Cerebellar cortex (tissue), 1 donor: ENCODE results near the gene SH3BGR.
"Not testable (repeated sequence)": the region's sequence is repeated elsewhere in the genome, so short reads cannot be mapped to it uniquely, and the experiment has no call there.

Source experiments
- DNase-seq: peaks from one replicate; pipeline ENCODE4 v3.0.0-alpha.2; 2015; ENCODE audit warnings: low spot score

Gene SH3BGR

GRCh38 chr21:39515684-39516472 is 64.1 kb downstream of the SH3BGR start:
- DNase-seq, result no peak

GRCh38 chr21:39518055-39518846 is 66.5 kb downstream of the SH3BGR start:
- DNase-seq, result peak; percentile 73

- DNase-seq, result no peak
Observed at GRCh38 chr21:39518847-39519210, 67.1 kb downstream of the SH3BGR start.

GRCh38 chr21:39519835-39520234 is 68.1 kb downstream of the SH3BGR start:
- no peak for DNase-seq

GRCh38 chr21:39523399-39523798 is 71.6 kb downstream of the SH3BGR start:
- peak; percentile 19 for DNase-seq

- peak; percentile 68 for DNase-seq
Observed at GRCh38 chr21:39523915-39524314, 72.1 kb downstream of the SH3BGR start.

GRCh38 chr21:39525129-39525528 is 73.4 kb downstream of the SH3BGR start:
- DNase-seq, result peak; percentile 22

- no peak for DNase-seq
Observed at GRCh38 chr21:39525601-39526000, 73.8 kb downstream of the SH3BGR start.

GRCh38 chr21:39527067-39527595 is 75.4 kb downstream of the SH3BGR start:
- no peak for DNase-seq

GRCh38 chr21:39527664-39528381 is 76.1 kb downstream of the SH3BGR start:
- DNase-seq, result no peak

- no peak for DNase-seq
Observed at GRCh38 chr21:39529026-39529425, 77.3 kb downstream of the SH3BGR start.

GRCh38 chr21:39531064-39531463 is 79.3 kb downstream of the SH3BGR start:
- no peak for DNase-seq

- DNase-seq, result no peak
Observed at GRCh38 chr21:39531840-39532239, 80.1 kb downstream of the SH3BGR start.

- DNase-seq, result no peak
Observed at GRCh38 chr21:39533545-39534380, 82.0 kb downstream of the SH3BGR start.

- DNase-seq, result no peak
Observed at GRCh38 chr21:39535646-39536437, 84.1 kb downstream of the SH3BGR start.

GRCh38 chr21:39536835-39537234 is 85.1 kb downstream of the SH3BGR start:
- DNase-seq, result no peak

- DNase-seq, result no peak
Observed at GRCh38 chr21:39537571-39537970, 85.8 kb downstream of the SH3BGR start.

- no peak for DNase-seq
Observed at GRCh38 chr21:39538453-39539042, 86.8 kb downstream of the SH3BGR start.

- not testable (repeated sequence) for DNase-seq
Observed at GRCh38 chr21:39540367-39540766, 88.6 kb downstream of the SH3BGR start.

- DNase-seq, result no peak
Observed at GRCh38 chr21:39542736-39543135, 91.0 kb downstream of the SH3BGR start.
